Neuron (in vitro differentiated cells): ENCODE results near the gene ATG10.
"Not testable (repeated sequence)": the region's sequence is repeated elsewhere in the genome, so short reads cannot be mapped to it uniquely, and the experiment has no call there.

Experiments
- H2AFZ ChIP-seq: one replicate; pipeline ENCODE4 v1.6.1; 2013; ENCODE audit warnings: low read depth, mild to moderate bottlenecking, inconsistent platforms, low read length, moderate library complexity
- H3K27me3 ChIP-seq: one replicate; pipeline ENCODE4 v1.6.1; 2013; ENCODE audit warnings: low read length; ENCODE audit not compliant: insufficient read depth
- H3K36me3 ChIP-seq: one replicate; pipeline ENCODE4 v1.6.1; 2013; ENCODE audit warnings: low read length; ENCODE audit not compliant: insufficient read depth
- H3K4me1 ChIP-seq: one replicate; pipeline ENCODE4 v1.6.1; 2013; ENCODE audit warnings: low read length; ENCODE audit not compliant: insufficient read depth
- H3K4me3 ChIP-seq: 2 replicates; pipeline ENCODE4 v1.5.1; 2013; ENCODE audit warnings: mild to moderate bottlenecking, low read length, moderate library complexity
- H3K9me3 ChIP-seq: one replicate; pipeline ENCODE4 v1.6.1; 2013; ENCODE audit warnings: low read length

ATG10 gene

DNA sequence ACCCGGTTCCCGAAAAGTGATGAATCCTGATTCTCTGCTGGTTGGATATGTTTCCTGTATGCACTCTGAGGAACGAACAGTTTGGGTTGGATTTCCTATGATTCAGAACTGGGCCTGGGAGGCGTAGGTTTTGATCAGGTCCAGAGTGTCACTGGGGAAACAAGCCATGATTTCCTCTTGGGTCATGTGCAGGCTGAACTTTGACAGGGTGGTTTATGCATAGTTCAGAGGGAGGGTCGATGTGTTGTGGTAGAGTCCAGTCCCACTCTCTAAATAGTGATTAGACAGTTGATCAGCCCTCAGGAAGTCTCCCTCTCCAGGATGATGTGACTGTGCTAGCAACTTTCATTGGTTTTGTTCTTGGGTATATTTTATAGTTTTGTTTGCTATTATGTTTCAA lies 17.4 kb downstream of the ATG10 start:
- Histone ChIP-seq H3K36me3 (no peaks in the 10 kb centered on the region), H3K9me3 (no peaks in the 10 kb centered on the region), H3K27me3 (no peaks in the 10 kb centered on the region), H3K4me3 (no peak overlapping the region), H3K4me1 (no peaks in the 10 kb centered on the region), H2AFZ (no peak overlapping the region)

GRCh38 chr5:81994679-81995078 lies 22.9 kb downstream of the ATG10 start:
- Histone ChIP-seq H3K27me3 (no peaks in the 10 kb centered on the region), H3K4me3 (no peak overlapping the region), H3K4me1 (no peaks in the 10 kb centered on the region), H2AFZ (no peak overlapping the region), H3K9me3 (peaks cover 4% of the 10 kb centered on the region), H3K36me3 (no peaks in the 10 kb centered on the region)

DNA sequence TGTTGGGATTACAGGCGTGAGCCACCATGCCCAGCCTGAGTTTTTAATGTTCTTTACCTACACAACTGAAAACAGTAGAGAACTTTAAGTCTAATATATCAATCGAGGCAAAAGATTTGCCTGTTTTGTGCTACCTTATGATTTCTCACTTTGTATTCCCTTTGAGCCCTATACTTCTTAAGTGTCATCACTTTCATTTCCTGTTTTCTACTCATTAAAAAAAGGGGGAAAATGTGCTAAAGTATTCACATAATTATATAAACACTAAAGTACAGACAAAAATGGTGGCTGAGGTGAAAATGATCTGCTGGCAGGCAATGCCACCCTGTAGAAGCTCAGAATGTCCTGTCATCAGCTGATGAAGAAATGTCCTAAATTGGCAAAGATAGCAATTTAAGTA lies 23.6 kb downstream of the ATG10 start:
- Histone ChIP-seq H3K36me3 (no peaks in the 10 kb centered on the region), H2AFZ (no peak overlapping the region), H3K4me3 (no peak overlapping the region), H3K4me1 (no peaks in the 10 kb centered on the region), H3K9me3 (peaks cover 4% of the 10 kb centered on the region), H3K27me3 (no peaks in the 10 kb centered on the region)

- no peaks in the 10 kb centered on the region for H3K9me3 ChIP-seq
- H3K4me1 ChIP-seq: no peaks in the 10 kb centered on the region
- H2AFZ ChIP-seq: no peak overlapping the region
- no peaks in the 10 kb centered on the region for H3K27me3 ChIP-seq
- H3K4me3 ChIP-seq: no peak overlapping the region
- no peaks in the 10 kb centered on the region for H3K36me3 ChIP-seq
Measured at GRCh38 chr5:82004511-82004910, 32.7 kb downstream of the ATG10 start.

GRCh38 chr5:82009869-82010268 lies 38.0 kb downstream of the ATG10 start:
- H3K9me3 ChIP-seq, H3K4me1 ChIP-seq, H3K27me3 ChIP-seq, H2AFZ ChIP-seq, H3K4me3 ChIP-seq, H3K36me3 ChIP-seq: not testable (repeated sequence)

- no peaks in the 10 kb centered on the region for H3K9me3 ChIP-seq
- no peak overlapping the region for H3K4me3 ChIP-seq
- H2AFZ ChIP-seq: no peak overlapping the region
- peaks cover 9% of the 10 kb centered on the region for H3K4me1 ChIP-seq
- no peaks in the 10 kb centered on the region for H3K36me3 ChIP-seq
- no peaks in the 10 kb centered on the region for H3K27me3 ChIP-seq
Measured at GRCh38 chr5:82010696-82011095, 38.9 kb downstream of the ATG10 start.

DNA sequence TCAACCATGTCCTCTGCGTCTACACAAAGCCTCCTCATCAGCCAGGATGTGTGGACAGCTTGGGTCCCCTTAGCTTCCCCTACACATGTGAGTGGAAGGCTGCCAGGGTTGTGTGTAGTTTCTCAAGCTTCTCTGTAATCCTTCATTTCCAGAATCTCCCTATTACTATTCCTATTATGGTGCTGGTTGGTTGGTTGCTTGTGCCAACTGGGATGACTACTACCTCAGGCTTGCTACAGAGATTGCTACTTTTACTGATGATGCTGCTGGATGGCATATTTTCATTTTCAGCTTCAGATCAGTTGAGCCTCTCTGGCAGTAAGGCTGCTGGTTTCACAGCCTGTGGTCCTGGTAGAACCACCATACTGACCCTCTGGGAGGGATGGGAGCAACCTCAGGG lies 39.9 kb downstream of the ATG10 start:
- no peak overlapping the region for H3K4me3 ChIP-seq
- no peak overlapping the region for H2AFZ ChIP-seq
- H3K9me3 ChIP-seq: peaks cover 4% of the 10 kb centered on the region
- no peaks in the 10 kb centered on the region for H3K36me3 ChIP-seq
- no peaks in the 10 kb centered on the region for H3K27me3 ChIP-seq
- H3K4me1 ChIP-seq: peaks cover 9% of the 10 kb centered on the region

- not testable (repeated sequence) for H3K9me3 ChIP-seq, H3K36me3 ChIP-seq, H2AFZ ChIP-seq, H3K4me3 ChIP-seq, H3K27me3 ChIP-seq
- H3K4me1 ChIP-seq: peaks cover 18% of the 10 kb centered on the region
Measured at GRCh38 chr5:82014644-82015043, 42.8 kb downstream of the ATG10 start.

DNA sequence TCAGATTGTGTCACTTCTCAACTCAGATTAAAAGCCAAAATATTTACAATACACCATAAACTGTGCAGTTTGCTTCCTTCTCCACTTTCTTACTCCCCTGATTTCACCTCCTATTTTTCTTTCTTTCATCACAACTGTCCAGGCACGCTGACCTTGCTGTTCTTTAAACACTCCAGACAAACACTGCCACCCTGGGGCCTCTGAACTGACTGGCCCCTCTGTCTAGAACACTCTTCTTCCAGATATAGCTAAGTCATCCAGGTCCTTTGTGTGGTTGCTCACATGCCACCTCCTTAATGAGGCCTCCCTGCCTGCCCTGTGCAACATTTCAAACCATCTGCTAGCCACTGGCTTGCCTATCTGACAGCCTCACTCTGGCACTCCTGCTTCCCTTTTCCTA lies 46.6 kb downstream of the ATG10 start:
- H3K9me3 ChIP-seq: peaks cover 4% of the 10 kb centered on the region
- H3K36me3 ChIP-seq: no peaks in the 10 kb centered on the region
- no peak overlapping the region for H3K4me3 ChIP-seq
- H3K27me3 ChIP-seq: no peaks in the 10 kb centered on the region
- H2AFZ ChIP-seq: no peak overlapping the region
- peaks cover 8% of the 10 kb centered on the region for H3K4me1 ChIP-seq

- Histone ChIP-seq H3K27me3 (no peaks in the 10 kb centered on the region), H3K9me3 (peaks cover 4% of the 10 kb centered on the region), H2AFZ (no peak overlapping the region), H3K4me1 (peaks cover 14% of the 10 kb centered on the region), H3K36me3 (no peaks in the 10 kb centered on the region), H3K4me3 (no peak overlapping the region)
Measured at GRCh38 chr5:82019342-82020138, 47.7 kb downstream of the ATG10 start.

GRCh38 chr5:82022499-82022898 lies 50.7 kb downstream of the ATG10 start:
- no peak overlapping the region for H3K4me3 ChIP-seq
- H3K27me3 ChIP-seq: no peaks in the 10 kb centered on the region
- peaks cover 14% of the 10 kb centered on the region for H3K4me1 ChIP-seq
- no peak overlapping the region for H2AFZ ChIP-seq
- H3K9me3 ChIP-seq: no peaks in the 10 kb centered on the region
- no peaks in the 10 kb centered on the region for H3K36me3 ChIP-seq

GRCh38 chr5:82023644-82024043 lies 51.8 kb downstream of the ATG10 start:
- Histone ChIP-seq H3K4me3 (no peak overlapping the region), H3K9me3 (no peaks in the 10 kb centered on the region), H2AFZ (no peak overlapping the region), H3K36me3 (no peaks in the 10 kb centered on the region), H3K27me3 (no peaks in the 10 kb centered on the region), H3K4me1 (peaks cover 8% of the 10 kb centered on the region)

GRCh38 chr5:82031220-82032119 lies 59.6 kb downstream of the ATG10 start:
- Histone ChIP-seq H3K36me3 (no peaks in the 10 kb centered on the region), H3K27me3 (no peaks in the 10 kb centered on the region), H3K9me3 (no peaks in the 10 kb centered on the region), H2AFZ (no peak overlapping the region), H3K4me1 (peaks cover 9% of the 10 kb centered on the region), H3K4me3 (no peak overlapping the region)
